CD4-positive, alpha-beta T cell treated with Interleukin-12 subunit alpha and Interleukin-12 subunit beta, for 1 hour (primary cell): Measurements from ENCODE around the gene COQ8A.
"Not testable (repeated sequence)": the region's sequence is repeated elsewhere in the genome, so short reads cannot be mapped to it uniquely, and the experiment has no call there.

Source experiments
- DNase-seq: peaks from one replicate; pipeline ENCODE4 v3.0.0-alpha.2; 2020

Gene COQ8A

DNA sequence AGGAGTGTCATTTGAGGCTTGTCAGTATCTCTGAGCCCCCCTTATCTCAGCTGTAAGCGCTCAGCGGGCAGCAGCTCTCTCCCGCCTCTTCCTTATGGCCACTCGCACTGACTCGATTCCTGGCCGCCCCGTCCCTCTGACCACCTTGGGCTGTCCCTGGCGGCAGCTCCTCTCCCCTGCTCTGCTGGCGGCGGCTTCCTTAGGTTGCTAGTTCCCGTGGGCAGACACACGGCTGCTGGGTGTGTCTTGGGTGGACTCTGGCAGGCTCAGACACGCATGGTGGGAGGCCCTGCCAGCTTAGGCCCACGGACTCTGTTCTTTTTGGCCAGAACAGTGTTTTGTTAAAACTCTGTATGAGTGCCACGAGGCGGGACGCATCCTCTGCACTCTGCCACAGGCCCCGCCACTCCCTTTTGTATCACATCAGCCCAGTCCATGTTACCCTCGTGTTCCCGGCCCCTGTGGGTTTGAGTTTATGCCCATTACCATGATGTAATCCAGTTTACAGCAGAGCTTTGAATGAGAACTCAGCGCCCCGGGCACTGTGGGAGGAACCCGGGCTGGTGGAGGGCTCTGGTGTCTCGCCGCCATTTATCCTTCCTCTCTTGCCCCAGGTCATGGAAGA lies 45.9 kb downstream of the COQ8A start:
- no peak for DNase-seq

DNA sequence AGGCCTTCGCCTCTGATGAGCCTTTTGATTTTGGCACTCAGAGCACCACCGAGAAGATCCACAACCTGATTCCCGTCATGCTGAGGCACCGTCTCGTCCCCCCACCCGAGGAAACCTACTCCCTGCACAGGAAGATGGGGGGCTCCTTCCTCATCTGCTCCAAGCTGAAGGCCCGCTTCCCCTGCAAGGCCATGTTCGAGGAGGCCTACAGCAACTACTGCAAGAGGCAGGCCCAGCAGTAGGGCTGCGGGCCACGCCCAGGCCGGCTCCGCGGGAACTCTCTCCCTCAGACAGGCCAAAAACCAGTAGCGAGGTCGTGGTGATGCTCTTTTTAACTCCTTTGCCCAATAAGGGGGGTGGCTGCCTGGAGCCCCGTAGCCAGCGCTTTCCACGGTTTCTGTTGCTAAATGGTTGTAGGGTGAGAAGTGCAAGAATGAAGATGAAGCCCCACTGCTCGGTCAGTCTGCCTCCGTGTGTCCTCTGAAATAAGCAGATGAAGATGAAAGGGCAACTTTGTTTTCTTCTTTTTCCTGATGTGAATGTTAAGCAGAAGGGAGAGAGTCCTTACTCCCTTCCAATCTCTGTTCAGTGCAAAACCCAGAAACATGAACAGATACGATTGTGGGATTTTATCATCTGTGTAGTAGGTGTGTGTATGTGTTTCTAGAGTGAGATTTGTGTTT lies 46.5 kb downstream of the COQ8A start:
- no peak for DNase-seq

DNA sequence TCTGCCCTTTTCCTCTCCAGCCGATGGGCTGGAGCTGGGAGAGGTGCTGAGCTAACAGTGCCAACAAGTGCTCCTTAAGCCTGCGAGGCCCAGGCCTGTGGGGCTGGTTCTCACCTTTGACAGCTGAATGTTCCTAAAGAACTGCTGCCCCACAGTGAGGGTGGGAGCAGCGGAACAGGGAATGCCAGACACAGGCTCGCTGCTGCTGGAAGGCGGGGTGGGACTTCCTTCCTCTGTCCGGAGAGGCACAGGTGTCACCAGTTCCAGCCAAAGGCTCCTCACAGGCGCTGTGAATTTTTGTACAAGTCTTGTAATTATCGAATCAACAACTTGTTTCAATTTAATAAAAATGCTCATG lies 47.1 kb downstream of the COQ8A start:
- DNase-seq: no peak

- DNase-seq: no peak
These were observed 47.7 kb downstream of the COQ8A start for GRCh38 chr1:226987623-226988333.

GRCh38 chr1:226988334-226988666 lies 48.2 kb downstream of the COQ8A start:
- no peak for DNase-seq

DNA sequence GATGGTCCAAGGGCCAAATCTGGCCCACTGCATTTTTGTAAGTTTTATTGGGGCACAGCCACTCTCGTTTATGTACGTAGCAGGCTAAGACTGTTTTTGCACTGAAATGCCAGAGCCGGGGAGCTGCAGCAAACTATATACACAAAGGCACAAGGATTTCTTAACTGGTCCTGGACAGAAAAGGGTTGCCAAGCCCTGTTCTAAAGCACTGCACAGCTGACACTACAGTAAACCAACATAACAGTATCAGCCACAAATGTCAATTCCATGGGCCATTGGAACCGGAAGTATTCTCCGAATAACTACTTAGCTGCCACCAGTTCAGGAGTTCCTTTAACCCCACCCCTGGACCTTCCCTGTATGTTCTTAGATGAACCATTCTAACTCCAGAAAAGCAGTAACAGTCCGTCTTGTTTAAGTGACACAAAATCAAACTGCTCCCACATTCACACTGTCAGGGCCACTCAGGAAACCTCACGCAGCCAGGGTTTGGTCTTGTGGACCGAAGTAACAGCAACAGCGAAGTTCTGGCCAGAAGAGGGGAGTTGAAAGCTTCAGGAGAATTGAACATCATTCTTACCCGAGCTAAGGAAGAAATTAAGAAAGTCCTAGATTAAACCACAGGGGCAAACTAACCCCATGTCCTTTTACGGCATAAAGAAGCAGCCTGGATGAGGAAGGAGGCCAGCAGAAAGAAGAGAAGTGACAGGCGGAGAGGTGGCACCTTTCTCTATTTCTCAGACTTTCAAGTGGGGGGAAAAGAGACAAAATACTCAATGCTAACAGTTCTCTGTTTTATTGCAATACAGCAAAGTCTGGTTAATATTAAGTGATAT lies 49.2 kb downstream of the COQ8A start:
- DNase-seq: no peak

- peak; percentile 22 for DNase-seq
These were observed 50.1 kb downstream of the COQ8A start for GRCh38 chr1:226990133-226990716.

DNA sequence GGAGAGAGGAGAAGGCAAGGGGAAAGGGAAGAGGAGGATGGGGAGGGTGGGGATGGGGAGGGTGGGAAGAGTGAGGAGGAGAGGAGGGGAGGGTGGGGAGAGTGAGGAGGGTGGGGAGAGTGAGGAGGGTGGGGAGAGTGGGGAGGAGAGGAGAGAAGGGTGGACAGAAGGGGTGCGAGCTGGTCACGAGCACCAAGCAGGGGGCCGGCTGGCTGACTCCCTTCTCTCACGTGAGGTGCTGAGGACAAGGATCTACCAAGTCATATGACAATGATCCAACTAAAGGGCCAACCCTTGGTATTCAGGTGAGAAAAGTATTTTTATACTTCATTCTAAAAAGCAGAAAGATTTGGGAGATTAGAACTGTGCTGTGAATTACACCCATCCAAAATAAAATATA lies 51.8 kb downstream of the COQ8A start:
- DNase-seq: no peak

GRCh38 chr1:226993814-226994585 lies 53.9 kb downstream of the COQ8A start:
- DNase-seq: no peak

DNA sequence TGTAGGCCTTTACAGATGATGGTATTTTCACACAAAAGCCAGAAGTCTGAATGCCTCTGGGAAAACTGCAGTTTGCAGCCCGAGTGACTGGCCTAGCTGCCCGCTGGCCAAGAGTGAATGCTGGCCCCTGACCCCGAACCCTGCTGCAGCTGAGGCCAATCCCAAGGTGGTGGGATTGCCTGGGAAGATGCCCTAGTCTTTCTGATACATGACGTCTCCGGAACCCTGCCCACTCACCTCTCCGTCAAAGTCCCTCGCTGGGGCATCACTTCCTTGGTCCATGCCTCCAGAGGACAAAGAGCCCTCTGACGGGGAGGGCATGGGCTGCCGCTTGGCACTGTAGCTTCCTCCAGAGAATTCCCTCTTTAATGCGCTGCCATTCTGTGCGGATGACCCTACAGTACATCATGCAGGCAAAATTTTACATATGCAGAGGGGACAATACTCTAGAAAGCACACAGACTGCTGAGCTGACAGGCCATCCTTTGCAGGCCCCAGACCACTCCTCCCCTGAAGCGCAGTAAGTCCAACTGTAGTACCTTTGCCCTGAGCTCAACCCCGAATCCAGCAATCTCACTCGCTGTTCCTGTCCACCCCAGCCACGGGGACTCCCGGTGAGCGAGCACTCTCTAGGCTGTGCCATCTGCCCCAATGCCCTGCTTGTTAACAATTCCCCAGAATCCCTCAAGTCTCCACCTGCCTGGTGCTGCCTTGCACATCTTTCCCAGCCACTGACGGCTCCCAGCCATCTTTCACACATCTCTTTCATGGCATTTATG lies 54.7 kb downstream of the COQ8A start:
- DNase-seq: no peak

DNA sequence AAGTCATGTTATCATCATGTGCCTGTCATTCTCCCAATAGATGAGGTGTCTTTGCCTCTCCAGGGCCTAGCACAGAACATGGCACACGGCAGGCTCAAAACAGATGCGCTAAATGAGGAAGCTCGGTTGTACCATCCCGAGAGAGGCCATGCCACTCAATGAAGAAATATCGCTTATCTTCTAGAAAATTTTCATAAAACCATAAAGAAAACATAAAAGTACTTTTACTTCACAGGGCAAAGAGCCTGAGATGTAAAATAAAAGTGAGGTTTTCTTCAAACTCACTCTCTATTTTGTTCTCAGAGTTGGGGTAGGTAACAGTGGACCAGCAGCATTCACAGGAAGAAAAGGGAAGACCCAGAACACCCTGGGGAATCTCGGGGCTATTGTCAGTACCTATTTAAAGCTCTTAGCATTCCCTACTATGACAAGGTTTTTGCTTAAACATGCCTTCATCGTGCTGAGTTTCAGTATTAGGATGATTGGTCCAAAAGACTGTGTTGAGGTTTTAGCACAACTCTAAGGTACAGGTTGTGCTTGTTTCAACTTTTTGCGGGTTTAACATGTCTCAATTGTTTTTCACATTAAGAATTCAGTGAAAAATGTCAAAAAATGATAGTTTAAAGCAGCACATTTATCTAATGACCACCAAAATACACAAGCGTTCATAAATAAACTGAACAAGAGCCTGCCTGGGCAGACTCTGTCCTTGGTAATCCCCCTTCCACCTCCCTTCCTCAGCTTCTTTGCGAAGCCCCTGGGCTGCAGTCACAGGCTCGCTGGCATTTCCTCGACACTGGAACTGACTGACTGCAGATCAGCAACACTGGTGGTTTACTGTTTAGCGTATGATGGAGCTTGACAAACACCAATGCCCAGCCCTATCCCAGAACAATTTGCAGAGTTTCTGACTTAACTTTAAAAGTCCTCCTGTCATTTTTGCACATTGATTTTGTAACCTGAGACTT lies 55.6 kb downstream of the COQ8A start:
- DNase-seq: no peak

- not testable (repeated sequence) for DNase-seq
These were observed 59.5 kb downstream of the COQ8A start for GRCh38 chr1:226999579-226999978.

GRCh38 chr1:227002531-227003049 lies 62.5 kb downstream of the COQ8A start:
- no peak for DNase-seq

- no peak for DNase-seq
These were observed 63.1 kb downstream of the COQ8A start for GRCh38 chr1:227003165-227003564.

DNA sequence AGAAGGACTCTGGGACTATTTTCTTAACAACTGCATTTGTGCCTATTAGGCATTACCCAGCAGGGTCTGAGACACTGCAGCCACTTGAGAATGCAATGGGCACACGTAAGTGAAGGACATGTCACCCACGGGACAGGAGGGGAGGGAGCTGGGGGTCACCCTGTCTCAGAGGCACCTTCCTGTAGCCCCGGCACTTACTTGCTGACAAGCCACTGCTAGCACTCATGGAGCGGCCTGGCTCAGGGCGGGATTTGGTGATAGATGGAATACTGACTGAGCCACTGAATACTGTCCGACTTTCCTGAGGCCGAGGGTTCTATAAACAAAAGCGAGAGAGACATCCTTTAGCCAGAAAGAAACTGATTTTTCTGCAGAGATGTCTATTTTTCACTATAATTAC lies 64.7 kb downstream of the COQ8A start:
- DNase-seq: no peak

GRCh38 chr1:227006226-227006796 lies 66.2 kb downstream of the COQ8A start:
- DNase-seq: no peak

DNA sequence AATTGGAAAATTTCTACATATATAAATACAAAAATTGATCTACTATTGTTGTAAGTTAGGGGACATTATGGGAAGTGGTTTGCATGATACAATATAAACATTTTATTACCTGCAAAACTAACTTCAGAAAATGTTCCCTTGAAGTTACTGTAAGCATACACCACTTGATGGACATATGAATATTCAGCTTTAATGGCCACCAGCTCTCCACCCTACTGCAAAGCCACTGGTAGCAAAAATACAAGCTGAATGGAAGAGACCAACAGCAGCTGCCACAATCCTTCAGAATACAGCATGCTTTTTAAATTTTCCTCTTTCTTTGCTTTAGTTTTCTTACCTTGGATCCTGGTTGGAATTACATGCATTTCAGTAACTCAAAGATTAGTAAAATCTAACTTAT lies 69.8 kb downstream of the COQ8A start:
- no peak for DNase-seq

- no peak for DNase-seq
These were observed 70.6 kb downstream of the COQ8A start for GRCh38 chr1:227010645-227011044.

GRCh38 chr1:227016990-227017389 lies 76.9 kb downstream of the COQ8A start:
- DNase-seq: no peak

DNA sequence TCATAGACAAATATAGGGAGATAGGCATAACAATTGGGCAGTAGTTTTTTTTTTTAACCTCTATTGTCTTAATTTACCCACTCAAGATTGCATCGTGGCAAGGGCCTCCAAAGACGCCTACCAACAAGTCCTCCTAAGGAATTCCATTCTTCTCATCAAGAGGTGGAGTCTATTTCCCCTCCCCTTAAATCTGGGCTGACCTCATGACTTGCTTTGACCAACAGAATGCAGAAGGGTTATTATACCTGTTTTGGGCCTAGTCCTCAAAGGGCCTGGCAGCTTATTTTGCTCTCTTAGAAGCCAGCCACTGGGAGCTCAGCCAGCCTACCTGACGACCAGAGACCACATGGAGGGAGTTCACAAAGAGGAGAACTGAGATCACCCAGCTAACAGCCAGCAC lies 92.3 kb downstream of the COQ8A start:
- no peak for DNase-seq
